Measurements from ENCODE around the gene BRICD5. TPM values are rescaled to one million over a fixed set of nuclear protein-coding genes. Genes with fewer than 3 reads are reported as not detected.

Gene BRICD5
- total and polyA plus RNA-seq, 7 experiments from 2014 or later: 0.22 to 44.3 (median 14.3) TPM; not detected in 1

- peaks cover 18 to 43% (median 35%) of the 10 kb centered on the region in 7 donors for H3K4me1 Mint-ChIP-seq
- POLR2A ChIA-PET: no interaction called here
- intact Hi-C loops (cut with micrococcal nuclease): loop anchor here (5.0 to 10.0 kb wide), 2 partner anchors 51 to 56 kb away; partner anchors contain the start of genes RNPS1 (in 1 of the 2) and TRAF7 (in 1 of the 2)
- H3K36me3 Mint-ChIP-seq: peaks cover 0 to 11% (median 6%) of the 10 kb centered on the region in 5 donors
- H3K27me3 Mint-ChIP-seq: no peaks in the 10 kb centered on the region
- Histone ChIP-seq H3K4me1 (ENCODE audit: control insufficient read depth in 2 of 2, insufficient read depth in 2 of 2, low read length in 2 of 2) (peaks cover 27% of the 10 kb centered on the region in 2 donors), H3K36me3 (ENCODE audit: control insufficient read depth in 2 of 3, insufficient read depth in 3 of 3, low read length in 3 of 3) (peaks cover 0 to 37% (median 9%) of the 10 kb centered on the region in 3 experiments), H3K9me3 (ENCODE audit: control insufficient read depth in 2 of 3, low read length in 3 of 3) (no peaks in the 10 kb centered on the region), H3K4me3 (ENCODE audit: low read length) (no peak overlapping the region), H3K27ac (ENCODE audit: low read depth, low read length) (no peak overlapping the region), H3K27me3 (ENCODE audit: control insufficient read depth in 2 of 2, insufficient read depth in 2 of 2, low read length in 2 of 2) (no peaks in the 10 kb centered on the region)
- no peak overlapping the region for H3K4me3 Mint-ChIP-seq
- DNase-seq (no peak), ATAC-seq (no peak)
- H3K27ac Mint-ChIP-seq: no peak overlapping the region
- CTCF ChIA-PET: interaction anchor here (1.5 kb wide), 1 partner anchor 43 kb away, joined by 3 read pairs; the partner anchor contains the start of gene ECI1
- H3K9me3 Mint-ChIP-seq: peaks cover 0 to 5% (median 0%) of the 10 kb centered on the region in 11 donors
Observed at GRCh38 chr16:2208772-2209171, 1.9 kb downstream of the BRICD5 start.

- peaks cover 0 to 11% (median 6%) of the 10 kb centered on the region in 5 donors for H3K36me3 Mint-ChIP-seq
- peak overlapping the region in 1 of 10 donors; percentile 45 for H3K4me3 Mint-ChIP-seq
- intact Hi-C loops (cut with micrococcal nuclease): loop anchor here (5.0 to 10.0 kb wide), 2 partner anchors 51 to 56 kb away; partner anchors contain the start of genes RNPS1 (in 1 of the 2) and TRAF7 (in 1 of the 2)
- no peak overlapping the region for H3K27ac ChIP-seq (ENCODE audit: low read depth, low read length)
- H3K36me3 ChIP-seq (ENCODE audit: control insufficient read depth in 2 of 3, insufficient read depth in 3 of 3, low read length in 3 of 3): peaks cover 0 to 37% (median 9%) of the 10 kb centered on the region in 3 experiments
- peaks cover 0 to 5% (median 0%) of the 10 kb centered on the region in 11 donors for H3K9me3 Mint-ChIP-seq
- POLR2A ChIA-PET: interaction anchor here (1.3 kb wide), 1 partner anchor 14 kb away, joined by 3 read pairs; no protein-coding TSS in a partner anchor
- H3K4me3 ChIP-seq (ENCODE audit: low read length): no peak overlapping the region
- DNase-seq (no peak), ATAC-seq (no peak)
- H3K27ac Mint-ChIP-seq: no peak overlapping the region
- no peaks in the 10 kb centered on the region for H3K9me3 ChIP-seq (ENCODE audit: control insufficient read depth in 2 of 3, low read length in 3 of 3)
- H3K27me3 ChIP-seq (ENCODE audit: control insufficient read depth in 2 of 2, insufficient read depth in 2 of 2, low read length in 2 of 2): no peaks in the 10 kb centered on the region
- CTCF ChIA-PET: no interaction called here
- peaks cover 22 to 23% of the 10 kb centered on the region in 2 donors for H3K4me1 ChIP-seq (ENCODE audit: control insufficient read depth in 2 of 2, insufficient read depth in 2 of 2, low read length in 2 of 2)
- H3K4me1 Mint-ChIP-seq: peaks cover 14 to 43% (median 34%) of the 10 kb centered on the region in 7 donors
- peaks cover 0 to 3% (median 0%) of the 10 kb centered on the region in 5 donors for H3K27me3 Mint-ChIP-seq
Observed at GRCh38 chr16:2208308-2208707, 2.4 kb downstream of the BRICD5 start.

- intact Hi-C loops (cut with micrococcal nuclease): loop anchor here (5.0 to 10.0 kb wide), 2 partner anchors 51 to 57 kb away; partner anchors contain the start of genes RNPS1 (in 1 of the 2) and TRAF7 (in 1 of the 2)
- DNase-seq: no peak
- H3K9me3 ChIP-seq (ENCODE audit: control insufficient read depth in 2 of 3, low read length in 3 of 3): no peaks in the 10 kb centered on the region
- no peak overlapping the region for H3K4me3 ChIP-seq (ENCODE audit: low read length)
- H3K27me3 ChIP-seq (ENCODE audit: control insufficient read depth in 2 of 2, insufficient read depth in 2 of 2, low read length in 2 of 2): no peaks in the 10 kb centered on the region
- no peak for ATAC-seq
- ChIA-PET CTCF (no interaction called here), POLR2A (interaction anchor here (1.3 to 3.4 kb wide), 2 partner anchors 8 to 15 kb away, joined by 3 to 50 read pairs; partner anchors contain the start of gene PGP)
- Mint-ChIP-seq H3K4me3 (peak overlapping the region in 9 of 10 donors; percentile 47 to 88 (median 60)), H3K9me3 (peaks cover 0 to 5% (median 0%) of the 10 kb centered on the region in 11 donors), H3K36me3 (peaks cover 0 to 11% (median 6%) of the 10 kb centered on the region in 5 donors), H3K27me3 (peaks cover 0 to 3% (median 0%) of the 10 kb centered on the region in 5 donors), H3K4me1 (peaks cover 13 to 38% (median 29%) of the 10 kb centered on the region in 7 donors), H3K27ac (peak overlapping the region in 6 of 9 donors; percentile 15 to 68 (median 40))
- H3K36me3 ChIP-seq (ENCODE audit: control insufficient read depth in 2 of 3, insufficient read depth in 3 of 3, low read length in 3 of 3): peaks cover 0 to 37% (median 9%) of the 10 kb centered on the region in 3 experiments
- H3K4me1 ChIP-seq (ENCODE audit: control insufficient read depth in 2 of 2, insufficient read depth in 2 of 2, low read length in 2 of 2): peaks cover 18% of the 10 kb centered on the region in 2 donors
- H3K27ac ChIP-seq (ENCODE audit: low read depth, low read length): no peak overlapping the region
Observed at GRCh38 chr16:2207872-2208271, 2.8 kb downstream of the BRICD5 start.

GRCh38 chr16:2206780-2207433 lies 3.8 kb downstream of the BRICD5 start:
- H3K4me3 ChIP-seq (ENCODE audit: low read length): no peak overlapping the region
- H3K27ac ChIP-seq (ENCODE audit: low read depth, low read length): peak overlapping the region; percentile 97
- H3K27me3 Mint-ChIP-seq: peaks cover 0 to 3% (median 0%) of the 10 kb centered on the region in 5 donors
- H3K36me3 ChIP-seq (ENCODE audit: control insufficient read depth in 2 of 3, insufficient read depth in 3 of 3, low read length in 3 of 3): peaks cover 0 to 37% (median 9%) of the 10 kb centered on the region in 3 experiments
- DNase-seq (no peak), ATAC-seq (no peak)
- no peaks in the 10 kb centered on the region for H3K9me3 ChIP-seq (ENCODE audit: control insufficient read depth in 2 of 3, low read length in 3 of 3)
- H3K9me3 Mint-ChIP-seq: peaks cover 0 to 5% (median 0%) of the 10 kb centered on the region in 11 donors
- H3K4me1 Mint-ChIP-seq: peaks cover 10 to 31% (median 24%) of the 10 kb centered on the region in 7 donors
- CTCF ChIA-PET: interaction anchor here (0.6 to 1.2 kb wide), 2 partner anchors 12 to 467 kb away, joined by 3 to 4 read pairs; no protein-coding TSS in a partner anchor
- H3K4me1 ChIP-seq (ENCODE audit: control insufficient read depth in 2 of 2, insufficient read depth in 2 of 2, low read length in 2 of 2): peaks cover 11 to 13% of the 10 kb centered on the region in 2 donors
- H3K4me3 Mint-ChIP-seq: peak overlapping the region in 8 of 10 donors; percentile 61 to 91 (median 84)
- POLR2A ChIA-PET: interaction anchor here (0.7 to 3.7 kb wide), 8 partner anchors 9 to 242 kb away, joined by 3 to 50 read pairs (median 4); partner anchors contain the start of genes ECI1, PGP, RPS2 and TRAF7
- H3K36me3 Mint-ChIP-seq: peaks cover 0 to 11% (median 6%) of the 10 kb centered on the region in 5 donors
- H3K27me3 ChIP-seq (ENCODE audit: control insufficient read depth in 2 of 2, insufficient read depth in 2 of 2, low read length in 2 of 2): no peaks in the 10 kb centered on the region
- peak overlapping the region in 3 of 9 donors; percentile 26 to 80 (median 55) for H3K27ac Mint-ChIP-seq
- intact Hi-C loops (cut with micrococcal nuclease): loop anchor here (5.0 to 10.0 kb wide), 2 partner anchors 50 to 58 kb away; partner anchors contain the start of genes RNPS1 (in 1 of the 2) and TRAF7 (in 1 of the 2)

GRCh38 chr16:2206420-2206779 lies 4.3 kb downstream of the BRICD5 start:
- H3K27me3 ChIP-seq (ENCODE audit: control insufficient read depth in 2 of 2, insufficient read depth in 2 of 2, low read length in 2 of 2): no peaks in the 10 kb centered on the region
- H3K9me3 ChIP-seq (ENCODE audit: control insufficient read depth in 2 of 3, low read length in 3 of 3): no peaks in the 10 kb centered on the region
- H3K27me3 Mint-ChIP-seq: peaks cover 0 to 6% (median 0%) of the 10 kb centered on the region in 5 donors
- peaks cover 7 to 29% (median 21%) of the 10 kb centered on the region in 7 donors for H3K4me1 Mint-ChIP-seq
- ChIA-PET POLR2A (interaction anchor here (0.7 to 3.7 kb wide), 8 partner anchors 9 to 241 kb away, joined by 3 to 50 read pairs (median 6); partner anchors contain the start of genes E4F1, ECI1, PGP and RPS2), CTCF (interaction anchor here (0.6 to 1.2 kb wide), 2 partner anchors 12 to 468 kb away, joined by 3 to 4 read pairs; no protein-coding TSS in a partner anchor)
- H3K36me3 Mint-ChIP-seq: peaks cover 0 to 11% (median 6%) of the 10 kb centered on the region in 5 donors
- H3K27ac Mint-ChIP-seq: peak overlapping the region in 8 of 9 donors; percentile 41 to 90 (median 80)
- peak overlapping the region; percentile 93 for H3K4me3 ChIP-seq (ENCODE audit: low read length)
- peak overlapping the region; percentile 97 for H3K27ac ChIP-seq (ENCODE audit: low read depth, low read length)
- DNase-seq (no peak), ATAC-seq (no peak)
- H3K9me3 Mint-ChIP-seq: peaks cover 0 to 3% (median 0%) of the 10 kb centered on the region in 11 donors
- H3K4me3 Mint-ChIP-seq: peak overlapping the region; percentile 64 to 91 (median 81)
- H3K4me1 ChIP-seq (ENCODE audit: control insufficient read depth in 2 of 2, insufficient read depth in 2 of 2, low read length in 2 of 2): peaks cover 11 to 13% of the 10 kb centered on the region in 2 donors
- peaks cover 0 to 37% (median 9%) of the 10 kb centered on the region in 3 experiments for H3K36me3 ChIP-seq (ENCODE audit: control insufficient read depth in 2 of 3, insufficient read depth in 3 of 3, low read length in 3 of 3)
- intact Hi-C loops (cut with micrococcal nuclease): loop anchor here (5.0 to 10.0 kb wide), 2 partner anchors 49 to 58 kb away; partner anchors contain the start of genes RNPS1 (in 1 of the 2) and TRAF7 (in 1 of the 2)

GRCh38 chr16:2205967-2206313 lies 4.7 kb downstream of the BRICD5 start:
- Mint-ChIP-seq H3K36me3 (peaks cover 0 to 11% (median 6%) of the 10 kb centered on the region in 5 donors), H3K4me1 (peaks cover 7 to 29% (median 21%) of the 10 kb centered on the region in 7 donors), H3K4me3 (peak overlapping the region; percentile 74 to 91 (median 81)), H3K27ac (peak overlapping the region; percentile 41 to 90 (median 80)), H3K9me3 (peaks cover 0 to 3% (median 0%) of the 10 kb centered on the region in 11 donors), H3K27me3 (peaks cover 0 to 7% (median 0%) of the 10 kb centered on the region in 5 donors)
- intact Hi-C loops (cut with micrococcal nuclease): loop anchor here (1.0 to 10.0 kb wide), 12 partner anchors 9 to 515 kb away; partner anchors contain the start of genes E4F1 (in 2 of the 2), RNPS1 (in 2 of the 2), TRAF7 (in 2 of the 2) and CCNF (in 1 of the 2)
- H3K27me3 ChIP-seq (ENCODE audit: control insufficient read depth in 2 of 2, insufficient read depth in 2 of 2, low read length in 2 of 2): no peaks in the 10 kb centered on the region
- H3K9me3 ChIP-seq (ENCODE audit: control insufficient read depth in 2 of 3, low read length in 3 of 3): no peaks in the 10 kb centered on the region
- H3K36me3 ChIP-seq (ENCODE audit: control insufficient read depth in 2 of 3, insufficient read depth in 3 of 3, low read length in 3 of 3): peaks cover 0 to 37% (median 9%) of the 10 kb centered on the region in 3 experiments
- H3K4me3 ChIP-seq (ENCODE audit: low read length): peak overlapping the region; percentile 93
- ATAC-seq (no peak), DNase-seq (peak in 1 of 9 donors; percentile 48)
- ChIA-PET POLR2A (interaction anchor here (0.7 to 3.7 kb wide), 13 partner anchors 9 to 306 kb away, joined by 3 to 50 read pairs (median 5); partner anchors contain the start of genes CCNF, E4F1, ECI1 and PGP), CTCF (interaction anchor here (1.2 kb wide), 1 partner anchor 11 kb away, joined by 3 read pairs; no protein-coding TSS in a partner anchor)
- peaks cover 11 to 13% of the 10 kb centered on the region in 2 donors for H3K4me1 ChIP-seq (ENCODE audit: control insufficient read depth in 2 of 2, insufficient read depth in 2 of 2, low read length in 2 of 2)
- peak overlapping the region; percentile 97 for H3K27ac ChIP-seq (ENCODE audit: low read depth, low read length)
